B cell (primary cell): Measurements from ENCODE around the gene GRK5.

ENCODE experiments used
- CTCF ChIP-seq: fragments of 200-600 bp; IDR thresholded peaks from one replicate; pipeline ENCODE4 v1.8.0; 2022; ENCODE audit warnings: antibody characterized with exemption, mild to moderate bottlenecking
- EZH2 ChIP-seq: IDR thresholded peaks from 2 replicates; pipeline ENCODE4 v1.6.1; 2012; ENCODE audit warnings: borderline replicate concordance, low read depth, mild to moderate bottlenecking, moderate library complexity, low read length; ENCODE audit not compliant: insufficient read depth, poor library complexity, severe bottlenecking

GRCh38 chr10:119215371-119215770 lies 8.0 kb downstream of the GRK5 start:
- no peak for TF ChIP-seq CTCF
- no peak for TF ChIP-seq EZH2
